ENCODE measurements around the gene TLX3. TPM values are rescaled to one million over a fixed set of nuclear protein-coding genes. Genes with fewer than 3 reads are reported as not detected.
"Not testable (repeated sequence)": the region's sequence is repeated elsewhere in the genome, so short reads cannot be mapped to it uniquely, and the experiment has no call there.

Gene TLX3
- polyA plus RNA-seq, 1 donor, result not detected

GRCh38 chr5:171323007-171323406 is 14.0 kb downstream of the TLX3 start:
- DNase-seq (ENCODE audit: low read depth), result no peak

- no peak for DNase-seq (ENCODE audit: low read depth)
These were observed 15.0 kb downstream of the TLX3 start for GRCh38 chr5:171323806-171324632.

- no peak for DNase-seq (ENCODE audit: low read depth)
These were observed 21.0 kb downstream of the TLX3 start for GRCh38 chr5:171330021-171330420.

- DNase-seq (ENCODE audit: low read depth), result no peak
These were observed 26.6 kb downstream of the TLX3 start for GRCh38 chr5:171335616-171336015.

- peak; percentile 11 for DNase-seq (ENCODE audit: low read depth)
These were observed 27.6 kb downstream of the TLX3 start for GRCh38 chr5:171336521-171337209.

- no peak for DNase-seq (ENCODE audit: low read depth)
These were observed 28.1 kb downstream of the TLX3 start for GRCh38 chr5:171337210-171337569.

- DNase-seq (ENCODE audit: low read depth), result no peak
These were observed 31.0 kb downstream of the TLX3 start for GRCh38 chr5:171340042-171340441.

GRCh38 chr5:171340491-171340890 is 31.4 kb downstream of the TLX3 start:
- no peak for DNase-seq (ENCODE audit: low read depth)

GRCh38 chr5:171342362-171343111 is 33.5 kb downstream of the TLX3 start:
- DNase-seq (ENCODE audit: low read depth), result peak; percentile 26

- DNase-seq (ENCODE audit: low read depth), result no peak
These were observed 36.0 kb downstream of the TLX3 start for GRCh38 chr5:171344936-171345608.

- DNase-seq (ENCODE audit: low read depth), result no peak
These were observed 42.6 kb downstream of the TLX3 start for GRCh38 chr5:171351536-171352073.

GRCh38 chr5:171355302-171355724 is 46.3 kb downstream of the TLX3 start:
- no peak for DNase-seq (ENCODE audit: low read depth)

- DNase-seq (ENCODE audit: low read depth), result no peak
These were observed 48.8 kb downstream of the TLX3 start for GRCh38 chr5:171357843-171358242.

- not testable (repeated sequence) for DNase-seq (ENCODE audit: low read depth)
These were observed 52.1 kb downstream of the TLX3 start for GRCh38 chr5:171361151-171361550.

Other genes with a start within 250 kb of the TLX3 start
- 946 TPM for gene NPM1, start 78.6 kb downstream of the TLX3 start, polyA plus RNA-seq (ENCODE audit: insufficient read length)
- 14.7 TPM for gene FGF18, start 110.4 kb downstream of the TLX3 start, polyA plus RNA-seq (ENCODE audit: insufficient read length)

Measured in forelimb muscle (tissue), 1 donor.